Stimulated activated CD4-positive, alpha-beta T cell treated with anti-CD3 and anti-CD28 coated beads, Interleukin-1b, Interleukin-23, amount 100 ng/mL, for 48 hours (primary cell): ENCODE results near the gene MYO7A.
"Not testable (repeated sequence)": the region's sequence is repeated elsewhere in the genome, so short reads cannot be mapped to it uniquely, and the experiment has no call there.

Source experiments
- DNase-seq: peaks from one replicate; pipeline ENCODE4 v3.0.0-alpha.2; 2020

The MYO7A gene

DNA sequence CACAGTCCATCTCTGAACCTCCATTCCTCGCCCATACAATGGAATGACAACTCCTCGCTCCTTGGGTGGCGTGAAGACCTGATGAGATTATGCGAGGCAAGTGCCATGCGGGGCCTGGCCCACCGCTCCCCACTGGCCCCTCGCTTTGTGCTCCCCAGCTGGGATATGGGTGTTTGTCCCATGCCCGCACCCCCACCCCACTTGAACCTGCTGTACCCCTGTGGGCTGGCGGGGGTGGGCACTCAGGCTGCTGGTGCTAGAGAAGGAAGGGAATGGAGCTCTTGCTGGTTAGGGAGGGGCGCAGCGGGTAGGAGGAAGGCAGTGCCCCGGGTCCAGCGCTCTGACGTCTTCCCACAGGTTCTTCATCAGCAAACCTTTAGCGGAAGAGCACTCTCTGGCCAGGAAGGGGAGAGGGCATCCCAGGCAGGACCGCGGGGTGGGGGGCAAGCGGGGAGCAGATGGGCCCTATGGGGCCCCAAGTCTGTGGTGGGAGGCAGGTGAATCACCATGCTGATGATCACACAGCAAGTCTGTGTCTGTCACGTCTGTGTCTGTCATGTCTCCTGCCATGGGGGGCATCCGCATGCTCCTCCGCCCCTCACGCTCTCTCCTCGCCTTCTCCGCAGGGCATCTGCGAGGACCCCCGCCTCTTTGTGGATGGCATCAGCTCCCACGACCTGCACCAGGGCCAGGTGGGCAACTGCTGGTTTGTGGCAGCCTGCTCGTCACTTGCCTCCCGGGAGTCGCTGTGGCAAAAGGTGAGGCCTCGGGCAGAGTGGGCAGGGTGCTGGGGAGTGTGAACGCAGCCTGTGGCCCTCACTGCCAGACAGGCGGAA lies 34.8 kb upstream of the MYO7A start:
- no peak for DNase-seq

DNA sequence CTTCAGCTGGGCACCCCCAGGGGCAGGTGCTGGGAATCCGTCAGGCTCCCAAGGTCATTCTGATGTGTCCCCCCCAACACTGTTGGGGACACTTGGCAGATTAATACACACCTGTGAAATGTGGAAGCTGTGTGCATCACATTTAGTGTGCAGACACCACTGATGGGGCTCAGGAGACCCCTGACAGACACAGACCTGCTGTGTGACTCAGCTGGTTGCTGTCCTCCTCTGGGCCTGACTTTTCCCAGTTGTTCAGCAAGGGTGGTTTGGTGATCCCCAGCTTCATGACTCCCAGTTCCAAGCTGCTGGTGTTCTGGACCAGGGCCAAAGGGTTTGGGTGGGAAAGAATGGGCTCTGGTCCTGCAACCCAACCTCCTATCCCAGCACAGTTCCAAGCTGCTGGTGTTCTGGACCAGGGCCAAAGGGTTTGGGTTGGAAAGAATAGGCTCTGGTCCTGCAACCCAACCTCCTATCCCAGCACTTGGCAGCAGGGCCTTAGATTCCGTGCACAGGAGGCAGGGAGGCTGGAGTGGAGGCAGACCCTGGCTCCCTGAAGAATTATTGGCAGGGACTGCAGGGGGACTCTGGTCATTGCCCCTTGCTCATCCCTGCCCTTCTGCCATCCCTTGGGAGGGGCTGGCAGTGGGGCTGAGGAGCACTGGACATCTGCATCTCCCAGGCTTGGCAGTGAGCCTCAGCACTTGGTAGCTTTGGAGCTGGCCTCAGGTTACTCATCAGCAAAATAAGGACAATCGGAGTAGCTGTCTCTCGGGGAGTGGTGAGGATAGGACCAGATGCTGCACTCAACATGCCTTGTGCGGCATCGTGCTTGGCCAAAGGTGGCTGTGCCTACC lies 33.8 kb upstream of the MYO7A start:
- DNase-seq = no peak

DNA sequence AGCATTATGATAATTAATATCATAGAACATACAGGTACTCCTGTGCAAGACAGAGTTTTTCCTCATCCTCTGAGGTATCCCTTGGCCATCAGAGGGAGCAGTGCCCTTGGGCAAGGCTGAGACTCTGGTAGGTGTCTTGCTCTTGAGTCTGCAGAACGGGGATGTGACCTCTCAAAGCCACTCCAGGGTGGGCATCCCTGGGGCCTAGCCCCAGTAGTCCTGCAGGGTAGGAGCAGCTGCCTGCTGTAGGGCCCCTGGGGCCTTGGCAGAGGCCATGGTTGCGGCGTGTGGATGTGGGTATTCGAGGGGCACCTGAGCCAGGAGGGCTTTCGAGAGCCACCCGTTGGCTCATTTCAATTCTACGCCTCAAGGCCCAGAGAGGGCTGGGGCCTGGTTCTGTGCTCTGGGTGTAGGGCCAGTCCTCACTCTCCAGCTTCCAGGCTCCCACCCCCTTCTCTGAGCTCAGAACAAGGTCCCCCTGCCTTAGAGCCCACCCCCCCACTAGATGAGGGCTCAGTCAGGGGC lies 33.1 kb upstream of the MYO7A start:
- DNase-seq = no peak

DNA sequence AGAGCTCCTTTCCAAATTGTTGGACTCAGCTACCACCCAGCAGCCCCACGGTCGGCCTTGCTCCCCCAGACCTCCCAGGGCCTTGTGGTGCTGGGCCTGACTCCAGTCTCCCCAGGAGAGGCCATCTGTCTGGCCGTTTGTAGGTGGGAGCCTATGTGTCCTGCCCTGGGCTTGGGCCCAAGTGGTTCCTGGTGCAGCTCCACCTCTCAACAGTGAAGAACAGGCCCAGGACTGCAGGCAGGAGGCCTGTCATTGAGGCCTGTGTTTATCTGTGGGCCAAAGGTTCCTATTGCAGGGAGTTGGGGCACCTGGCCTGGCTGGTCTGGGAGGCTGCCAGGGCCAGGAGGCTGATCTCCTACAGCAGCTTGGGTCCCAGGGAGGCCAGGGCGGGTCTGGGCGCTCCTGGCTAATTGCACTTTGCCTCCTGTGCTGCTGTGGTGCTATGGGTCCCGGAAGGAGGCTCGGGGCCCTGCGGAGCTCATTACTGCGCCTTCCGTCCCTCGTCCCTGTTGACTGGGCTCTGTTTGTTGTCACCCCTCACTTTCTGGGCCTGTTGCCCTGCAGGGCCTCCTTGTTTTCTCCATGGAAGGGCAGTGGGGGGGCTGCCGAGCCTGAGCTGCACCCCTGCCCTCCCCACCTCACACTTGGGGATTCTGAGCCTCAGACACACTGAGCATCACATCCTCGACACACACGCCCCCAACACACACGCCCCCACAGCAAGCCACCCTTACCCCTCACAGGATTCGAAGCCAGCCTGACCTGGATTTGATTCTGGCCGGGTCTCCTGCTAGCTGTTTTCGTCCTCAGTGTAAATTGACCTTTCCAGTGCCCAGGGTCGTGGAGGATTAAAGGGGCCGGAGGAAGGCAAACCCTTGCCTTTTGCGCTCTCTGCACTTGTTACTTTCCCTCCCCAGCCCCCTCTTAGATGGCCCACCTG lies 32.2 kb upstream of the MYO7A start:
- DNase-seq = no peak

DNA sequence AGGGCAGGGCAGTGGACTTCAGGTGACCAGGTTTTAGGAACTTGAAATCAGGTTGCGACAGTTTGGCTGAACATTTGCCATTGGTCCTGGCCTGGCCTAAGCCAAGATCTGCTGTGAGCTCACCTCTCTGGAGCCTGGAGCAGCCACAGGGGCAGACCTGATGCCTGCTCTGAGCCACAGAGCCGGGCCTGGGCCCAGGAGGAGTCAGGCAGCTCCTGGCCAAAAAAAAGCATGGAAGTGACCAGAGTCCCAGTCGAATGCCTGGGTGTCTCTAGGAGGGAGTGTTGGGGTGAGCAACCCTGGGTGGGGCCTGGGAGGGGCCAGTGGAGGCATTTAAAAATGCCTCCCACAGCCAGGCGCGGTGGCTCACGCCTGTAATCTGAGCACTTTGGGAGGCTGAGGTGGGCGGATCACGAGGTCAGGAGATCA lies 31.4 kb upstream of the MYO7A start:
- DNase-seq = no peak

DNA sequence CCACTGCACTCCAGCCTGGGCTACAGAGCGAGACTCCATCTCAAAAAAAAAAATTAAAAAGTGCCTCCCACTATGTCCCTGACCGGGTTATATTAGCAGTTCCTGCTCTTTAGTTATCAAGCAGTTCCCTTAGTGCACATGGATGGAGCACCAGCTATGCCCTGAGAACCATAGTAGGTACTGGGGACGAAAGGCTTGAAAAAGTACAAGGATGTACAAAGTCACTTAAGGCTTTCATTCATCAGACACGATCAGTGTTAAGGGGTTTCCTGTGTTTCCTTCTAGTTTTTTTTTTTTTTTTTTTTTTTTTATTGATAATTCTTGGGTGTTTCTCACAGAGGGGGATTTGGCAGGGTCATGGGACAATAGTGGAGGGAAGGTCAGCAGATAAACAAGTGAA lies 30.9 kb upstream of the MYO7A start:
- DNase-seq = not testable (repeated sequence)

DNA sequence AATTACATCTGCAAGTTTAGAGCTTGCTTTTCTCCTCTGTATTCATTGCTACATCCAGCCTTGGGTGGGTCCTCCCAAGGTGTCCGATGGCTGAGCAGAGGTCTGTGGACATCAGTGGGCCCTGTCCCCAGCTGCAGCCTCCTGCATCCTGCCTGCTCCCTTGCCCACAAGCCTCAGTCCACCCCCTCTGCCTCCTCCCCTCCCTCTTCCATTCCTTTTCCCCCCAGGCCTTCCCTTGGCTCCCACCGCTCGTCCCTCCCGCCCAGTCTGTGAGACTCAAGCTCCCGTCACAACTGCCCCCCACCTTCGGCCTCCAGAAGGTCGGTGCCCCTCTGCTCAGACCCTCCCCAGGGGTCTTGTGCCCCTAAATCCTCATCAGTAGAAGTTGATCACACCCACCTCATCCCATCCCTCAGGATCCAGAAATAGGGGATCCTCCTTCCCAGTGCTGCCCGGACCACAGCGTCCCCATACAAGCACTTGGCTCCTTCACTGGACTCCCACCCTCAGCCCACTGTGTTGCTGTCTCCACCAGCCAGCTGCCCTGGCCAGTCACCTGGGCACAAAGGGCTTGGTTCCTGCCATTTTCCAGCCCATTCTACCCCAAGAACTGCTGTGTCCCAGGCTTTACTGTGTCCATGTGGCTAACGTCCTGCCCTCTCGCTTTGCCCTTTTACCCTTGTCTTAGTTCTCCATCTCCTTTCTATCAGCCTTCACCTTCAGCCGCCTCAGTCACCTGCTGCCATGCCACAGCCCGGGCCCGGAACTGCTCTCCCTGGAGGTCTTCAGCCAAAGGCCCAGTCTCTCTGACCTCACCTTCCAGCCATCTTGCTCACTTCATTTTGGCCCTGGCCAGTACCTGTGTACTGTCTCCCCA lies 27.6 kb upstream of the MYO7A start:
- no peak for DNase-seq

DNA sequence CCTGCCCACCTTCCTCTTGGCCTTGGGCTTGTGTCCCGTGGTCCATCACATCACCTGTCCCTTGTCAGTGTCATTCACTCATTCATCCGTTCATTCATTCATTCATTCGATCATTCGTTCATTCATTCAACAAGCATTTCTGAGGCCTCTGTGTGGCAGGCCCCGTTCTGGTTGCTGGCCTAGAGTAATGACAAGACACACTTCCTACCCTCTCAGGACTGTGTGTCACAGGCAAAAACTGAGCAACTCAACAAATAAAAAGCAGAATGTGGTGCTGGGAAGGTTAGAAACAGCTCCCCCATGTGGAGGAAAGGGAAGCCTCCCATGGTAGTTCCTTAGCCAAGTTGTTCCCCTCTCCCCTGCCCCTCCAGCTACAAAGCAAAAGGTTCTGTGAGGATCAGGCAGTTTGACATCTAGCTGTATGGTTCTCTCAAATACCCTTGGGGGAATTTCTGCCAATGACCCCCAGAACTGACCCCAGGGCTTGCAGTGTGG lies 27.0 kb upstream of the MYO7A start:
- DNase-seq = no peak

DNA sequence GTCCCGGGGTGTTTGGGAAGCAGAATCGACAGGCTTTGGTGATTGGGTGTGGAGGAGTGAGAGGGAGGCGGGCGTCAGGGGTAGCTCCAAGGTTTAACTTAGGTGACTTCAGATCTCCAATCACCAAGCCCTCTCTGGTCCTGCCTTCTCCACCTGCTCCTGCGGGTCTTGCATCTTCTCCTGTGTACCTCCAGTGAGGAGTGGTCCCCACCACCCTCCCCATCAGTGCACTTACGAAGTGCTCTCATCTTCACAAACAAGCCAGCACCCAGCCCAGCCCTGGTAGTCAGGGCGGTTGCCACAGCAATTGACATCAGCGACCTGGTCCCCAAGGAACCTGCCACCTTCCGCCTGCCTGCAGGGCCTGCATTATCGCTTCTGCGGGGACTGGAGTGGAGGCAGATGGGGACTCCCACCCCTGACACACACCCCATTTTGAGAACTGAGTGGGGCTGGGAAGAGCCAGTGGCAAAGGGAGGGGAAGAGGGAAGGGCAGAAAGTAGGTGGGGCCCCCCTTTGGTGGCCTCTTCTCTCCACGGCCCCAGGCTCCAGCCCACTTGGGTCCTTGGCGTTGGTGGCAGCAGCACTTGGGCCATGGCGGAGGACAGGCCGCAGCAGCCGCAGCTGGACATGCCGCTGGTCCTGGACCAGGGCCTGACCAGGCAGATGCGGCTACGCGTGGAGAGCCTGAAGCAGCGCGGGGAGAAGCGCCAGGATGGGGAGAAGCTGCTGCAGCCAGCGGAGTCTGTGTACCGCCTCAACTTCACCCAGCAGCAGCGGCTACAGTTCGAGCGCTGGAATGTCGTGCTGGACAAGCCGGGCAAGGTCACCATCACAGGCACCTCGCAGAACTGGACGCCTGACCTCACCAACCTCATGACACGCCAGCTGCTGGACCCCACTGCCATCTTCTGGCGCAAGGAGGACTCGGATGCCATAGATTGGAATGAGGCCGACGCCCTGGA lies 25.5 kb upstream of the MYO7A start, which contains the start of gene OMP:
Gene OMP, plus strand, starts transcription at position 595 of the 965 bp plus-strand sequence. Its CDS starts 0 bp downstream, at position 595.
- no peak for DNase-seq

DNA sequence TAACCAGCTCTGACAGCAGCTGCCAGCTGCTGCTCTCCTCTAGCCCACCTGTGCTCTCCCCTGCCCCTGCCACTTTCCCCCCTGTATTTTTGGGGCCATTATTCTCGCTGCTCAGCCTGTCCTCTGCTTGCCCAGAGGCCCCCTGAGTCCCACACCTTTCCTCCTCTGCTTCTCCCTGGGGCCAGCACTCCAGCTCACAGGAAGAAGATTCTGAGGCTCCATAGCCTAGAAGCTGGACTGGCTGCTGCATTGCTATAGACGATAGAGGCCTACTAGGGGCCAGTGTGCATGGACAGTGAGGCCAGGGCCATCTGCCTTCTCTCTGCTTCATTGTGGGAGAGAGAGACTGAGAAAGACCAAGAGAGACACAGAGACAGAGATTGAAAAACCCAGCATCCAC lies 24.7 kb upstream of the MYO7A start:
- no peak for DNase-seq

DNA sequence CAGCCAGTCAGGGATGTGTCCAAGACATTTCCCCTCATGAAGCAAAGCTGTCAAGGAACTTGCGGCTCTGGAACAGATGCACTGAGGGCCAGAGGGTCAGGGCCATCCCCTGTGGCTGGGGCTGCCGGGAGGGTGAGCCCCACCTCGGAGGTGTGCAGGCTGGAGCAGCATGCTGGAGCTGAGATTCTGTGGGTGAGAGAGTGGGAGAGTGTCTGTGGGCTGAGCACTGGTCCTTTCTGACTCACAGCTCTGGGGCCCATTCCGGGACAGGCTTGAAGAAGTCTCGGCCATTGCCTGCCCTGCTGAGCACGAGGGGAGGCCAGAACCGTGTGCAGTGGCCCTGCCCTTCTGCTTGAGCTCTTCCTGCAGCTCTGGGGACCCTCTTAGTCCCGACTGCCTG lies 23.3 kb upstream of the MYO7A start:
- no peak for DNase-seq

DNA sequence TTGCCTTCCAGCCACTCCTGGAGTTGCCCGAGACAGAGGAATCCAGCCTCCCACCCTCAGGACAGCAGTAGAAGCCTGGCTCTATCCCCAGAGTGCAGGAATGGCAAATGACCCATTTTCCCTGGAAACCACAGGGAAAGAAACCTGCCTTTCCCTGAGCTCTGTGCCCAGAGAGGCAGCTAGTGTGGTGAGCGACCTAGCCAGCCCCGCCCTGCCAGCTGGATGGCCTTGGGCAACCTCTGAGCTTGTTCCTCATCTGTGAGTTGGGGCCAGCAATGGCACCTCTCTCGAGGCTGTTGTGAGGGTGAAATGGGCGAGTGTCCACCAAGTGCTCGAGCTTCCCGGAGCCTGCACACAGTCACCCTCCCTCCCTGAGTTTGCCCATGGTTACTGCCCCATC lies 21.7 kb upstream of the MYO7A start:
- DNase-seq = no peak

DNA sequence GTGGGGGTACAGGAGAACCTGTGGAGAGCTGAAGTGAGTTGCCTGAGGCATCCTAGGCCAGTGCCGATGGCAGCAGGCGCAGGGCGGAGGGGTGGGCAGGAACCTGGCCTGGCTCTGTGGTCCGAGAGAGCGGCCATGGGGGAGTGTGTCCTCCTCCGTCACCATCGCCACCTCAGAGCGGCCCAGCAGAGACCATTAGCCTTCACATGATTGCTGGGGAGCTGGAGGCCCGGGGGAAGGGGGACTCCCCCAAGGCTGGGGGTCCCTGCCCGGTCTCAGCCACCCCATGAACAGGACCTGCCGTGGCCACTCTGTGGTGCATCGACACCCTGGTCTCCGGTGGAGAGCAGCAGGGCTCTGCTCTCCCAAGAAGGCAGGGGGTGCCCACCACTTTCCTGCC lies 21.3 kb upstream of the MYO7A start:
- DNase-seq = no peak

DNA sequence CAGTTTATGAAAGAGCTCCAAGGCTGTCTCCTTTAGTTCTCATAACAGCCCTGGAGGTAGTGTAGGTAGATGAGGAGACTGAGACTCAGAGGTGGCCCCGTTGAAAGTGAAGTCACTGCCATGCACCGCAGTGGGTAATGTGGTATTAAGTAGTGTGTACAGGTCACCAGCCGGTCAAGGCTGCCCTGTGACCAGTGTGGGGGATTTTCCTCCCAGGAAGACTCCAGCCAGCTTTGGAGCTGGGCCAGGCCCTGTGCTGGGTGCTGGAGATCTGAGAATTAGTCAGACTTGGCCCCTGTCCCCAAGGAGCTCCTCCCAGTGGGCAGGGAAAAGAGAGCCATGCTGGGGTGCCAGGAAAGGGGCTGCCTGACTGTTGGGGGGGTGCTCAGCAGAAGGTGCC lies 20.1 kb upstream of the MYO7A start:
- no peak for DNase-seq

DNA sequence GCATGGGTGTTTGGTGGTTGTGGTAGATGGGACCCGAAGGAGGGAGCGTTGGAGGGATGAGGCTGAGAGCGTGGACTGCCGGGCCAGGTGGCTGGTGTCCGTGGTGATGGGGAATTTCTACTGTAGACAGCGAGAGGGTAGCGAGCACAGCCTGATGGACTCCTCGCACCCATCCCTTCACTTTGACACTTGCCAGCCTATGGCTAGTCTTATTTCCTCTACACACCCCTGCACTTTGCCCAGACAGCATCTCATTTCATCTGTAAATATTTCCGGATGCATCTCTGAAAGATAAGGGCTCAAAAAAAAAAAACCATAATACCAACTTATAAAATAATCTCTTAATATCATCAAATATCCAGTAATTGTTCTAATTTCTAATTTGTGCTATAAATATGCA lies 19.6 kb upstream of the MYO7A start:
- DNase-seq = no peak

DNA sequence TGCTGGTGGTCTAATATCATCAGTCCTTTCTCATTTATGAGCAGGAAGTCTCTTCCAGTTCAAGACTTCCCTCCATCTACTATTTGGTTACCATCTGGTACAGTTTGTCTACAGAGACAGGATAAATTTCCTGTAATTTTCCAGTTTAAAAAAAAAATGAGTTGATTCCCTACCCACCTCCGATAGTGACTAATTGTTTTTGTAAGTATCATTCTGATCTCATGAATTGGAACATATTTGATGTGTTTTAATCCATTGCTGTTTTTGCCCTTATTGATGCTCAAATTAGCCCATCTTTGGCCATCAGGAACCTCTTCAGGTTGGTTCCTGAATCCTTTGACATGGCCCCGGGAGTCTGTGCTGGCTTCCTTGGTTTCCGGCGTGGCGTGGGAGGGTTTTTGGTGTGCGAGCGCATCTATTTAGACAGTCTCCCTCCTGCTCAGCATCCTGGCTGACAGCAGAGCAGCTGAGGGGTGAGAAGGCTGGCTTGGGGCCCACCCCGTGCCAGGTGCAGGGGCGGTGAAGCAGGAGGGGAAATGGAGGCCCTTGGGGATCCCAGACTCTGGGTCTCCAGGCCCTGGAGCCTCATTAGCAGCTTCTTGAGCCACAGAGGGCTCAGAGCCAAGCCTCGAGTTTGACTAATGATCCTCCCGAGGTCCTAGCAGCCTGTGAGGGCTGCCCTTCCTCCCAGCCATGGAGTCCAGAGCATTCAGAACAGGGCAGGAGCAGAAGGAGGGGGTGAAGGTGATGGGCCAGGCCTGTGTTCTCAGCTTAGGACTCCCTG lies 18.6 kb upstream of the MYO7A start:
- DNase-seq = no peak

DNA sequence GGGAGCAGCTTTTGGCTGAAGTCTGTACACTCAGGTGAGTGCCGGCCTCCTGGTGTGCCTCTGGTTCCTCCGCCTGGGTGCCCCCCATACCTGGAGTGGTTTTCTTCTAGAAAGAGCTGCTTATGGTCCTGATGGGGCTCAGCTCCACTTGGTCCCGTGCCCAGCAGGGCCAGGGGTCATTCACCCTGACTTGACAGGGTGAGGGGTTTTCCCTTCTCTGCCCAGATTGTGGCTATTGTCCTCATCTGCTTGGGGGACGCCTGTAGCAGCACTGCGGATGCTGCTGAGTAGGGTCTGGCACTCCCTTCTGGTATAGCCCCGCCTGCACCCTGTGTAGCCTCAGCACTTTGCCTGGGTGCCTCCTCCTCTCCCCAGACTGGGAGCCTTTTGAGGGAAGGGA lies 17.2 kb upstream of the MYO7A start:
- no peak for DNase-seq

DNA sequence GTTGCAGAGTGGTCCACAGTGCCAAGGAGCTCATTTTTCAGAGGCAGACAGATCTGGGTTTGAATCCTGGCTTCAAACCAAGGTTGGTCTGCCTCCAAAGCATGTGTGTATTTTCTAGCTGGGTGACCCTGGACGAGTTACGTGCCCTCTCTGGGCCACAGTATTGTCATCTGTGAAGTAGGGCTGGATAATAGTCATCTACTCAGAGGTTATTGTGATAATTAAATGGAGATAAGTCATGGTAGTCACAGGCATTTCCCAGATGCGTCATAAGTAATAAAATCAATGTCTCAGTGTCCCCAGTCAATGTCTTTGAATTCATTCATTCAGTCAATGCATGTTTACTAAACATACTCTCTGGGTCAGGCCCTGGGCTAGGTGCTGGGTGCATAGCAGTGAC lies 16.8 kb upstream of the MYO7A start:
- DNase-seq = no peak

DNA sequence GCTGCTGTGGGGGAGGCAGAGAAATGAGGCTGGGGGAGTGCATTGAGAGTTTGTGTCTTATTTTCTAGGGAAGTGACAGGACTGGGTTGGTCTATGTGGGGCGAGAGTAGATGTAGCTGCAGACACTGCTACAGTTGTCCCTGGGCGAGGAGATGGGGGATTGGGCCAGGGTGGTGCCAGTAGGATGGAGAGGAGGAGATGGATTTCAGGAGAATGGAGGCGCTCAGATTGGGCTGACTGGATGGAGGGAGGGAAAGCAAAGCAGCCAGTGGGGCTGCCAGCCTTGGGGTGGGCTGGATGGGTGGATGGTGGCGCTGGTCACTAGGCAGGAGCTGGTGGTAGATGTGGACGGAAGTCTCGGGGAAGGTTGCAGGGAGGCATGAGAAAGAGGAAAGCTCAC lies 16.1 kb upstream of the MYO7A start:
- no peak for DNase-seq
